GM23338 (cell line): ENCODE measurements around the gene TIA1. TPM values are rescaled to one million over a fixed set of nuclear protein-coding genes. Genes with fewer than 3 reads are reported as not detected.

ENCODE experiments used
- ATAC-seq: fragments of 200-7000 bp; cut with Tn5 transposase; 3 replicates; pipeline ENCODE4 v1.9.1; 2020
- DNase-seq: peaks from one replicate; pipeline ENCODE4 v3.0.0-alpha.2; 2015; ENCODE audit warnings: low spot score
- H2AFZ ChIP-seq: fragments of 200-600 bp; sonication (generic); 2 replicates; pipeline ENCODE4 v1.8.0; 2016; ENCODE audit warnings: antibody characterized with exemption, mild to moderate bottlenecking, moderate library complexity
- H3F3A ChIP-seq: fragments of 200-600 bp; sonication (generic); replicated peaks from 2 replicates; pipeline ENCODE4 v1.8.0; 2017; ENCODE audit warnings: antibody characterized with exemption, mixed run types, low read depth
- H3K27ac ChIP-seq: fragments of 200-600 bp; sonication (generic); 2 replicates; pipeline ENCODE4 v1.6.1; 2016; ENCODE audit warnings: low read depth
- H3K27me3 ChIP-seq: fragments of 200-600 bp; sonication (generic); 2 replicates; pipeline ENCODE4 v1.8.0; 2016; ENCODE audit warnings: mild to moderate bottlenecking, mixed run types, moderate library complexity; ENCODE audit not compliant: insufficient read depth
- H3K36me3 ChIP-seq: fragments of 200-600 bp; sonication (generic); 2 replicates; pipeline ENCODE4 v1.8.0; 2016; ENCODE audit warnings: mild to moderate bottlenecking; ENCODE audit not compliant: insufficient read depth
- H3K4me1 ChIP-seq: fragments of 200-600 bp; sonication (generic); 2 replicates; pipeline ENCODE4 v1.8.0; 2016; ENCODE audit warnings: mild to moderate bottlenecking, moderate library complexity; ENCODE audit not compliant: insufficient read depth
- H3K4me2 ChIP-seq: fragments of 200-600 bp; sonication (generic); 2 replicates; pipeline ENCODE4 v1.7.1; 2017; ENCODE audit warnings: mixed run types
- H3K4me3 ChIP-seq: fragments of 200-600 bp; sonication (generic); 2 replicates; pipeline ENCODE4 v1.6.1; 2016; ENCODE audit warnings: mixed run types
- H3K79me2 ChIP-seq: fragments of 200-600 bp; sonication (generic); replicated peaks from 2 replicates; pipeline ENCODE4 v1.8.0; 2017; ENCODE audit warnings: mild to moderate bottlenecking; ENCODE audit not compliant: insufficient read depth
- H3K9me2 ChIP-seq: fragments of 200-600 bp; sonication (generic); 2 replicates; pipeline ENCODE4 v1.8.0; 2017; ENCODE audit not compliant: insufficient read depth
- H4K20me1 ChIP-seq: fragments of 200-600 bp; sonication (generic); replicated peaks from 2 replicates; pipeline ENCODE4 v1.8.0; 2017; ENCODE audit warnings: mild to moderate bottlenecking; ENCODE audit not compliant: insufficient read depth
- H3K27ac Mint-ChIP-seq: 2 replicates; pipeline ENCODE4 v1.8.0; 2020; ENCODE audit warnings: inconsistent platforms, mild to moderate bottlenecking, moderate library complexity, mixed read lengths
- H3K27me3 Mint-ChIP-seq: 3 replicates; pipeline ENCODE4 v1.8.0; 2022; ENCODE audit warnings: low read depth, mild to moderate bottlenecking, moderate library complexity, mixed read lengths, inconsistent platforms; ENCODE audit not compliant: insufficient read depth, poor library complexity
- H3K36me3 Mint-ChIP-seq: 3 replicates; pipeline ENCODE4 v1.8.0; 2021; ENCODE audit warnings: low read depth, mild to moderate bottlenecking, inconsistent platforms, moderate library complexity, mixed read lengths
- H3K4me1 Mint-ChIP-seq: 3 replicates; pipeline ENCODE4 v1.8.0; 2020; ENCODE audit warnings: mild to moderate bottlenecking, inconsistent platforms, mixed read lengths
- H3K4me3 Mint-ChIP-seq: 3 replicates; pipeline ENCODE4 v1.8.0; 2021; ENCODE audit warnings: moderate library complexity, mild to moderate bottlenecking, inconsistent platforms, mixed read lengths
- H3K9me3 Mint-ChIP-seq: 3 replicates; pipeline ENCODE4 v1.8.0; 2020; ENCODE audit warnings: moderate library complexity, mild to moderate bottlenecking, inconsistent platforms, mixed read lengths
- CREB1 ChIP-seq: fragments of 250-450 bp; sonication (Bioruptor Pico); IDR thresholded peaks from 2 replicates; pipeline ENCODE4 v1.5.0; 2020; ENCODE audit warnings: low read depth, mild to moderate bottlenecking, moderate library complexity
- JUNB ChIP-seq: IDR thresholded peaks from one replicate; pipeline ENCODE4 v1.6.1; 2016; ENCODE audit warnings: antibody characterized with exemption; ENCODE audit not compliant: unreplicated experiment
- NANOG ChIP-seq: IDR thresholded peaks from 2 replicates; pipeline ENCODE4 v1.6.1; 2016; ENCODE audit warnings: antibody characterized with exemption, borderline replicate concordance
- POLR2AphosphoS5 ChIP-seq: IDR thresholded peaks from 2 replicates; pipeline ENCODE4 v1.6.1; 2016; ENCODE audit warnings: antibody characterized with exemption, low read depth
- REST ChIP-seq: IDR thresholded peaks from one replicate; pipeline ENCODE4 v1.6.1; 2018; ENCODE audit warnings: antibody characterized with exemption; ENCODE audit not compliant: unreplicated experiment
- ZNF114 ChIP-seq: fragments of 250-450 bp; sonication (Bioruptor Pico); IDR thresholded peaks from 2 replicates; pipeline ENCODE4 v1.5.0; 2020; ENCODE audit warnings: mild to moderate bottlenecking, moderate library complexity
- ZNF331 ChIP-seq: fragments of 250-450 bp; sonication (Bioruptor Pico); IDR thresholded peaks from 2 replicates; pipeline ENCODE4 v1.5.0; 2020; ENCODE audit warnings: low read depth, mild to moderate bottlenecking, moderate library complexity
- polyA plus RNA-seq: library from polyadenylated mRNA; unstranded; fragments of >200 nt; fragmentation: Nextera tagmentation; extraction: Ambion mirVana; gene quantifications from 2 replicates; pipeline ENCODE4 v1.2.1, GENCODE V29; 2016
- total RNA-seq: library from RNA; depleted of rRNA; stranded (reverse); fragments of >200 nt; shearing (Covaris generic); gene quantifications from 2 replicates; pipeline ENCODE4 v1.2.3, GENCODE V29; 2014
- TF ChIP-seq, protein P1 (sequence below): IDR thresholded peaks from 2 replicates; pipeline ENCODE4 v1.6.1; 2016; ENCODE audit warnings: antibody characterized with exemption
- TF ChIP-seq, protein P2 (sequence below), 2 experiments: fragments of 200-600 bp in 1 of 2; sonication (generic) in 1 of 2; conservative IDR thresholded peaks; 2 replicates each; pipeline versions ENCODE4 v1.5.1 to v1.6.1; 2016 to 2017; ENCODE audit warnings: antibody characterized with exemption in 2 of 2, low read depth in 2 of 2, mild to moderate bottlenecking in 2 of 2, moderate library complexity in 1 of 2

TIA1 gene
- total and polyA plus RNA-seq, 2 experiments from 2014 or later, result 130 to 179 TPM

- Mint-ChIP-seq H3K4me1 (no peaks in the 10 kb centered on the region), H3K27me3 (no peaks in the 10 kb centered on the region), H3K4me3 (no peak overlapping the region), H3K36me3 (peaks cover 81% of the 10 kb centered on the region), H3K9me3 (no peaks in the 10 kb centered on the region), H3K27ac (no peak overlapping the region)
- H3K4me2 ChIP-seq, result no peak overlapping the region
- H3K79me2 ChIP-seq, result peaks cover 50% of the 10 kb centered on the region
- no peak overlapping the region for H2AFZ ChIP-seq
- peaks cover 44% of the 10 kb centered on the region for H4K20me1 ChIP-seq
- peaks cover 19% of the 10 kb centered on the region for H3F3A ChIP-seq
- H3K4me3 ChIP-seq, result no peak overlapping the region
- H3K27ac ChIP-seq, result no peak overlapping the region
- H3K27me3 ChIP-seq, result no peaks in the 10 kb centered on the region
- DNase-seq, result no peak
- H3K4me1 ChIP-seq, result no peaks in the 10 kb centered on the region
- H3K36me3 ChIP-seq, result peaks cover 72% of the 10 kb centered on the region
- no peak for TF ChIP-seq POLR2AphosphoS5
- TF ChIP-seq ZNF331 (CRISPR knock-in tag), result no peak
- no peak for TF ChIP-seq NANOG
- TF ChIP-seq REST, result no peak
- ATAC-seq, result no peak
- no peaks in the 10 kb centered on the region for H3K9me2 ChIP-seq
These were observed 35.2 kb upstream of the TIA1 start for GRCh38 chr2:70283500-70284191.

DNA sequence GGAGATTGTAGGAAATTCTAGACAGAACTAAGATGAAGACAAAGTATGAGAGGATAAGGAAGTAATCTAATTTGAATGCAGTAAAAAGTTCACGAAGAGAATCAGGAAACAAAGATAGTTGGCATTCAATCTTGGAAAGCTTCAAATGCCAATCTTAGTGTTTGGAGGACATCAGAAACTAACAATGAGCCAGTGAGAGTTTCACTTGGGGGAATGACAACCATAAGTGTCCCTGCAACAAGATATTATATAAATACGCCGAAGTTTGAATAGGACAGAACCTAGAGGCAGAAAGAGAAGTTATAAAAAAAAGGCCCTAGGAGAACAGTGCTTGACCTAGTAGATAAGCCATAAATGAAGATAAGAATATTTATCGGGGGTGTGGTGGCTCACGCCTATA lies 34.0 kb upstream of the TIA1 start:
- Mint-ChIP-seq H3K9me3 (no peaks in the 10 kb centered on the region), H3K27me3 (no peaks in the 10 kb centered on the region), H3K4me1 (no peaks in the 10 kb centered on the region), H3K4me3 (no peak overlapping the region), H3K27ac (no peak overlapping the region), H3K36me3 (peaks cover 74% of the 10 kb centered on the region)
- H3K4me1 ChIP-seq, result no peaks in the 10 kb centered on the region
- H3K4me2 ChIP-seq, result no peak overlapping the region
- H3K27ac ChIP-seq, result no peak overlapping the region; the same call in 1 of the 2 replicates
- no peak overlapping the region for H2AFZ ChIP-seq
- H4K20me1 ChIP-seq, result peaks cover 37% of the 10 kb centered on the region
- peaks cover 38% of the 10 kb centered on the region for H3K79me2 ChIP-seq
- no peaks in the 10 kb centered on the region for H3K9me2 ChIP-seq
- DNase-seq (no peak), ATAC-seq (no peak)
- H3F3A ChIP-seq, result peaks cover 15% of the 10 kb centered on the region
- H3K36me3 ChIP-seq, result peaks cover 60% of the 10 kb centered on the region
- H3K4me3 ChIP-seq, result no peak overlapping the region
- no peaks in the 10 kb centered on the region for H3K27me3 ChIP-seq
- TF ChIP-seq NANOG, result no peak
- no peak for TF ChIP-seq POLR2AphosphoS5
- TF ChIP-seq, protein P1, sequence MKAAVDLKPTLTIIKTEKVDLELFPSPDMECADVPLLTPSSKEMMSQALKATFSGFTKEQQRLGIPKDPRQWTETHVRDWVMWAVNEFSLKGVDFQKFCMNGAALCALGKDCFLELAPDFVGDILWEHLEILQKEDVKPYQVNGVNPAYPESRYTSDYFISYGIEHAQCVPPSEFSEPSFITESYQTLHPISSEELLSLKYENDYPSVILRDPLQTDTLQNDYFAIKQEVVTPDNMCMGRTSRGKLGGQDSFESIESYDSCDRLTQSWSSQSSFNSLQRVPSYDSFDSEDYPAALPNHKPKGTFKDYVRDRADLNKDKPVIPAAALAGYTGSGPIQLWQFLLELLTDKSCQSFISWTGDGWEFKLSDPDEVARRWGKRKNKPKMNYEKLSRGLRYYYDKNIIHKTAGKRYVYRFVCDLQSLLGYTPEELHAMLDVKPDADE, result no peak
- TF ChIP-seq ZNF114, result no peak
- no peak for TF ChIP-seq CREB1 (CRISPR knock-in tag)
- no peak for TF ChIP-seq JUNB
- TF ChIP-seq, protein P2, sequence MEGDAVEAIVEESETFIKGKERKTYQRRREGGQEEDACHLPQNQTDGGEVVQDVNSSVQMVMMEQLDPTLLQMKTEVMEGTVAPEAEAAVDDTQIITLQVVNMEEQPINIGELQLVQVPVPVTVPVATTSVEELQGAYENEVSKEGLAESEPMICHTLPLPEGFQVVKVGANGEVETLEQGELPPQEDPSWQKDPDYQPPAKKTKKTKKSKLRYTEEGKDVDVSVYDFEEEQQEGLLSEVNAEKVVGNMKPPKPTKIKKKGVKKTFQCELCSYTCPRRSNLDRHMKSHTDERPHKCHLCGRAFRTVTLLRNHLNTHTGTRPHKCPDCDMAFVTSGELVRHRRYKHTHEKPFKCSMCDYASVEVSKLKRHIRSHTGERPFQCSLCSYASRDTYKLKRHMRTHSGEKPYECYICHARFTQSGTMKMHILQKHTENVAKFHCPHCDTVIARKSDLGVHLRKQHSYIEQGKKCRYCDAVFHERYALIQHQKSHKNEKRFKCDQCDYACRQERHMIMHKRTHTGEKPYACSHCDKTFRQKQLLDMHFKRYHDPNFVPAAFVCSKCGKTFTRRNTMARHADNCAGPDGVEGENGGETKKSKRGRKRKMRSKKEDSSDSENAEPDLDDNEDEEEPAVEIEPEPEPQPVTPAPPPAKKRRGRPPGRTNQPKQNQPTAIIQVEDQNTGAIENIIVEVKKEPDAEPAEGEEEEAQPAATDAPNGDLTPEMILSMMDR (conservative IDR thresholded peaks at IDR 0.05; ENCODE audit: low read depth in 2 of 2), result no peak
- TF ChIP-seq ZNF331 (CRISPR knock-in tag), result no peak
- TF ChIP-seq REST, result no peak
